GM18520 (cell line): ENCODE results near the gene CDCA3.
A peak's percentile ranks its signal among the peaks of the same experiment; 100 is the strongest.
"Not testable (repeated sequence)": the region's sequence is repeated elsewhere in the genome, so short reads cannot be mapped to it uniquely, and the experiment has no call there.

Experiments
- ATAC-seq: cut with Tn5 transposase; IDR thresholded peaks from one replicate; pipeline ENCODE4 v1.9.1; 2021; ENCODE audit not compliant: unreplicated experiment

The CDCA3 gene

GRCh38 chr12:6872073-6873048 is 21.3 kb upstream of the CDCA3 start:
- ATAC-seq = no peak

- no peak for ATAC-seq
Measured at GRCh38 chr12:6871052-6871957, 20.2 kb upstream of the CDCA3 start.

- ATAC-seq = not testable (repeated sequence)
Measured at GRCh38 chr12:6870304-6870703, 19.2 kb upstream of the CDCA3 start.

- no peak for ATAC-seq
Measured at GRCh38 chr12:6869049-6870021, 18.2 kb upstream of the CDCA3 start.

- ATAC-seq = no peak
Measured at GRCh38 chr12:6868211-6869048, 17.3 kb upstream of the CDCA3 start.

- peak; percentile 36 for ATAC-seq
Measured at GRCh38 chr12:6867413-6868210, 16.5 kb upstream of the CDCA3 start, which contains the start of gene TPI1. Gene TPI1, plus strand, starts transcription at chr12:6867531. Its CDS starts 36 bp downstream, at chr12:6867567.

GRCh38 chr12:6866920-6867412 is 15.9 kb upstream of the CDCA3 start:
- no peak for ATAC-seq

- ATAC-seq = no peak
Measured at GRCh38 chr12:6866163-6866919, 15.3 kb upstream of the CDCA3 start.

GRCh38 chr12:6865307-6865706 is 14.2 kb upstream of the CDCA3 start:
- ATAC-seq = not testable (repeated sequence)

GRCh38 chr12:6863586-6864321 is 12.7 kb upstream of the CDCA3 start:
- ATAC-seq = no peak

GRCh38 chr12:6863033-6863432 is 11.9 kb upstream of the CDCA3 start:
- no peak for ATAC-seq

- no peak for ATAC-seq
Measured at GRCh38 chr12:6861391-6861790, 10.3 kb upstream of the CDCA3 start.

- no peak for ATAC-seq
Measured at GRCh38 chr12:6860942-6861341, 9.9 kb upstream of the CDCA3 start.

GRCh38 chr12:6860116-6860515 is 9.0 kb upstream of the CDCA3 start:
- no peak for ATAC-seq

GRCh38 chr12:6858799-6859198 is 7.7 kb upstream of the CDCA3 start:
- ATAC-seq = no peak

- no peak for ATAC-seq
Measured at GRCh38 chr12:6855322-6855721, 4.2 kb upstream of the CDCA3 start.

GRCh38 chr12:6854036-6854435 is 3.0 kb upstream of the CDCA3 start:
- no peak for ATAC-seq
